ENCODE results near the gene DGCR2. TPM values are rescaled to one million over a fixed set of nuclear protein-coding genes. Genes with fewer than 3 reads are reported as not detected.
"Not testable (repeated sequence)": the region's sequence is repeated elsewhere in the genome, so short reads cannot be mapped to it uniquely, and the experiment has no call there.

The DGCR2 gene
- total and polyA plus RNA-seq, 5 experiments from 2014 or later = 29.5 to 66.6 (median 61.8) TPM

GRCh38 chr22:19001204-19001603, 121.0 kb downstream of the DGCR2 start:
- Mint-ChIP-seq H3K27me3 (peaks cover 8 to 34% (median 29%) of the 10 kb centered on the region in 5 donors), H3K4me1 (no peaks in the 10 kb centered on the region), H3K36me3 (no peaks in the 10 kb centered on the region), H3K9me3 (no peaks in the 10 kb centered on the region), H3K27ac (no peak overlapping the region), H3K4me3 (no peak overlapping the region)
- POLR2A ChIA-PET = no interaction called here
- ATAC-seq = no peak
- DNase-seq = no peak

GRCh38 chr22:19000106-19000505, 122.1 kb downstream of the DGCR2 start:
- H3K27ac Mint-ChIP-seq, H3K36me3 Mint-ChIP-seq, H3K4me1 Mint-ChIP-seq, H3K4me3 Mint-ChIP-seq, H3K9me3 Mint-ChIP-seq, POLR2A ChIA-PET, ATAC-seq, DNase-seq: not testable (repeated sequence)
- H3K27me3 Mint-ChIP-seq = peaks cover 4 to 29% (median 23%) of the 10 kb centered on the region in 5 donors

GRCh38 chr22:18999416-18999815, 122.8 kb downstream of the DGCR2 start:
- H3K9me3 Mint-ChIP-seq = no peaks in the 10 kb centered on the region
- peaks cover 0 to 30% (median 18%) of the 10 kb centered on the region in 5 donors for H3K27me3 Mint-ChIP-seq
- no peaks in the 10 kb centered on the region for H3K4me1 Mint-ChIP-seq
- DNase-seq (no peak), ATAC-seq (no peak)
- POLR2A ChIA-PET = no interaction called here
- H3K27ac Mint-ChIP-seq = no peak overlapping the region
- no peak overlapping the region for H3K4me3 Mint-ChIP-seq
- H3K36me3 Mint-ChIP-seq = no peaks in the 10 kb centered on the region

- Mint-ChIP-seq H3K4me3 (no peak overlapping the region), H3K27ac (no peak overlapping the region), H3K9me3 (no peaks in the 10 kb centered on the region), H3K27me3 (peaks cover 0 to 31% (median 18%) of the 10 kb centered on the region in 5 donors), H3K4me1 (no peaks in the 10 kb centered on the region), H3K36me3 (no peaks in the 10 kb centered on the region)
- ATAC-seq = no peak
- POLR2A ChIA-PET = no interaction called here
- DNase-seq = no peak
Measured at GRCh38 chr22:18999008-18999407, 123.2 kb downstream of the DGCR2 start.

GRCh38 chr22:18997925-18998315, 124.3 kb downstream of the DGCR2 start:
- H3K36me3 Mint-ChIP-seq = no peaks in the 10 kb centered on the region
- no peak overlapping the region for H3K4me3 Mint-ChIP-seq
- H3K9me3 Mint-ChIP-seq = no peaks in the 10 kb centered on the region
- no peaks in the 10 kb centered on the region for H3K4me1 Mint-ChIP-seq
- no peak for DNase-seq
- POLR2A ChIA-PET = no interaction called here
- H3K27ac Mint-ChIP-seq = no peak overlapping the region
- ATAC-seq = no peak
- H3K27me3 Mint-ChIP-seq = peaks cover 5 to 39% (median 12%) of the 10 kb centered on the region in 5 donors

DNA sequence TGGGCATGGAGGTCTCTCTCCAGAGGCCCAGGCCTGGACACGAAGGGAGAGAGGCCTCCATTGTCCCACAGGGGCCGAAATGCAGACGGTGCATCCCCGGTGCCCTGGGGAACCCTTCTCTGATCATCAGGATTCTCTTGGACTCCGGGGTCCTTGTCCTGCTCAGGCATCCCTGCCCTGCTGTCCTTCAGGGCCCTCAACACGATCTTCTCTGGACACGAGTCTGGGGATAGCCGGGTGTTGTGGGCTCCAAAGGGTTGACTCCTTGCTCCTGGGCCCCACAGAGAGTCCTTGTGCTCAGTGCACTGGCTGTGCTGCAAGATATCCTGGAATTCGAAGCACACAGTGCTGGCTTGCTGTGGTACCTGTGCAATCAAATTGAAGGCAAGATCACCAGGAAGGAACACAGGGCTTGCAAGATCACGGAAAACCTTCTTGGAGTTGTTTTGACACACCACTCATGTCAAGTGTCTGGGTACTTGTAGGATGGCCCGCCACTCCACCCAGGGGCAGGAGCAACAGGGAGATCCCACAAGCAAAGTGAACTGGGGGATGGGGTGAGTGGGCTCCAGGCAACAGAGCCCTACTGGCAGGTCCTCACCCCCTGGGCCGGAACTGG, 124.8 kb downstream of the DGCR2 start:
- Mint-ChIP-seq H3K27me3 (peaks cover 4 to 43% (median 14%) of the 10 kb centered on the region in 5 donors), H3K4me1 (no peaks in the 10 kb centered on the region), H3K4me3 (no peak overlapping the region), H3K27ac (no peak overlapping the region), H3K9me3 (no peaks in the 10 kb centered on the region), H3K36me3 (no peaks in the 10 kb centered on the region)
- POLR2A ChIA-PET = no interaction called here
- no peak for DNase-seq
- ATAC-seq = no peak

DNA sequence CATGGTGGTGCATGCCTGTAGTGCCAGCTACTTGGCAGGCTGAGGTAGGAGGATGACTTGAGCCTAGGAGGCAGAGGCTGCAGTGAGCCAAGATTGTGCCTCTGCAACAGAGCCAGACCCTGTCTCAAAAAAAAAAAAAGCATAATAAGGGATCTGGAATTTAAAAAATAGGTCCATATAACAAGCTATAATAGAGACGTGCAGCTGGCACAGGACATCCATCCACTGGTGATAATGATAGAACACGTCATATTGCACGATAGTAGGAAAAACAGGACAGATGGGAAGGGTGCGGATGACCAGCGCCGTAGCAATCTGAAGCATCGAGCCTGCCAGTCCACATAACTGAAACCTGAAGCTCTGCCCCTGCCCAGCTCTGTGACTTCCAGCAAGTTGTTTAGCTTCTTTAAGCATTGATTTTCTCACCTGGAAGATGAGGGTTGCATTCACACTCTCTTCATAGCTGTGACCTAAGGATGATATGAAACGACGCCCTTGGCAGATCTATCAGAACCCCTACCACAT, 125.8 kb downstream of the DGCR2 start:
- ATAC-seq (no peak), DNase-seq (no peak)
- peaks cover 3 to 40% (median 13%) of the 10 kb centered on the region in 5 donors for H3K27me3 Mint-ChIP-seq
- H3K9me3 Mint-ChIP-seq = no peaks in the 10 kb centered on the region
- POLR2A ChIA-PET = no interaction called here
- no peak overlapping the region for H3K4me3 Mint-ChIP-seq
- H3K27ac Mint-ChIP-seq = no peak overlapping the region
- no peaks in the 10 kb centered on the region for H3K4me1 Mint-ChIP-seq
- H3K36me3 Mint-ChIP-seq = no peaks in the 10 kb centered on the region

- ATAC-seq = no peak
- DNase-seq = no peak
- Mint-ChIP-seq H3K36me3 (no peaks in the 10 kb centered on the region), H3K4me1 (no peaks in the 10 kb centered on the region), H3K27ac (peak overlapping the region in 1 of 10 donors; percentile 74), H3K27me3 (peaks cover 3 to 41% (median 17%) of the 10 kb centered on the region in 5 donors), H3K9me3 (no peaks in the 10 kb centered on the region), H3K4me3 (no peak overlapping the region)
- POLR2A ChIA-PET = no interaction called here
Measured at GRCh38 chr22:18995327-18995711, 126.9 kb downstream of the DGCR2 start.

DNA sequence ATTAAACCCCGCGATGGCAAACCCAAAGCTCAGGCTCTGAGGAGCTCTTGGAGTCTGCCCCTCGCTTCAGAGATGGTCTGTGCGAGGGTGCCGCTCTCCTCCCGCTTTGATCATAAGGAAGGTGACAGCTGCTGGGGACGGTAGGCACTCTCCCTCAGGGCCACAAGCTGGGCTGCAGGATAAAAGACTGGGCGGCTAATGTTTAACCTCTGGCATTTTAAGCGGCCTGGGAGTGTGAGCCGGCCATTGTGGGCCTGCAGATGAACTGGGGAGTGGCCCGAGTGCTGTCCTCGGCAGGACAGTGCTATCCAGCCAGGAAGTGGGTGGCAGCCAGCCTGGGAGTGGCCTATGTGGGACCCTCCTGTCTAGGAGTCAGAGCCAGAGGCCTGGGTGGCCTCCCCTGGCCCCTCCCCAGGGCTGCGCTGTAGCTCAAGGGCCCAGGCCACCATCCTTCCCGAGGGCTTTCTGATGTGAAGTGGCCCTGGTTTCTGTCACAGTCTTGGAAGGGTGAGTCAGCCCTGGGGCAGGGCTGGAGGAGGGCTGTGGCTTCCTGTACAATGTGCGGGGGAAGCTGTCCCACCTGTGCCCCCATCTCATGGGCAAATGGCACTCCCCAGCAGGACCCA, 127.4 kb downstream of the DGCR2 start:
- peak overlapping the region in 1 of 10 donors; percentile 74 for H3K27ac Mint-ChIP-seq
- peaks cover 3 to 44% (median 22%) of the 10 kb centered on the region in 5 donors for H3K27me3 Mint-ChIP-seq
- H3K4me3 Mint-ChIP-seq = no peak overlapping the region
- no peaks in the 10 kb centered on the region for H3K4me1 Mint-ChIP-seq
- H3K9me3 Mint-ChIP-seq = no peaks in the 10 kb centered on the region
- no peaks in the 10 kb centered on the region for H3K36me3 Mint-ChIP-seq
- DNase-seq = no peak
- no peak for ATAC-seq
- POLR2A ChIA-PET = no interaction called here

DNA sequence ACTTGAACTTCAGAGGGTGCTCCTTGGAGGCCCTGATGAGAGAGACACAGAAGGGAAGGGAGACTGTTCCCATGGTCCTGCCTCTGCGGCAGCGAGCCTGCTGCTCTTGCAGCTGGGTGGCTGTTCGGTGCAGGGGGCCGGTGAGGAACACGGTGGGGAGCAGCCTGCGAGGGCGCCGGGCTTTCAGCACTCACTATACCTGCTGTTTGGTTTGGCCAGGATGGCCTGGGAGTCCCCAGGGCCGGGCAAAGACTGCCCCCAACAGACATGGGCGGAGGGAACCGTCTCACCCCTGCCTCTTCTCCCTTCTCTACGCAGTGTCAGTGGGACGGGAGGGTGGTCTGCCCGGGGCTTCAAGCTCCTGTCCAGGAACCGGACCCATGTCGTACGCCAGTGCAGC, 128.2 kb downstream of the DGCR2 start:
- ATAC-seq (no peak), DNase-seq (no peak)
- H3K4me1 Mint-ChIP-seq = no peaks in the 10 kb centered on the region
- no peak overlapping the region for H3K4me3 Mint-ChIP-seq
- peaks cover 3 to 44% (median 24%) of the 10 kb centered on the region in 5 donors for H3K27me3 Mint-ChIP-seq
- H3K27ac Mint-ChIP-seq = no peak overlapping the region
- H3K36me3 Mint-ChIP-seq = no peaks in the 10 kb centered on the region
- POLR2A ChIA-PET = no interaction called here
- H3K9me3 Mint-ChIP-seq = no peaks in the 10 kb centered on the region

DNA sequence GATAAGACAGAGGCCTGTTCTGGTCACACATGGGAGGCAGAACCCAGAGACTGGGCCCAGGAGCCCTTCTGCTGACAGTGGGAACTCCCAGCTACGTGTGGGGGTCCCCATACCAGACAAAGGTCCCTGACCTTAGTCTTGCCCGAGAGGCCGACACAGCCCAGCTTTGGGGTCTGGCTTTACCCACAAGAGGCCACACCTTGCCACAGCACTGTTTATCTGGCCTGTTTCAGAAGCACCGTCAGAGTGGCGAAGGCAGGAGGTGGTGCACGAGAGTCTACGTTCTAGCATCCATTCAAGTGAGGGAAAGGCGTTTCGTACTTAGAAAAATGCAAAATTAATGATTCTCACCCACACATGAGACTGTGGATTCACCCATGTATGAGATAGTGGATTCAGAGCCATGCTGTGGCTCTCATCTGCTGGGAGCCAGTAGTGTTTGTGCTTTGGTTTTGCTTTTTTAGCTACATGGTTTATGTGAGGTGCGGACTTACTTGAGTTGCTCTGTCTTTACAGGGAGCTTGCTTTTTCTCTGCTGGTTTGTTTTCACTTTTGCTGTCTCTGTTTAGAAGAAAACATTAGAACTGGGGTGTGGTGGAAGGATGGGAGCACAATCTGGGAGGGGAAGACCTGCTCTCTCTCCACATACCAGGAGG, 129.5 kb downstream of the DGCR2 start:
- no peak overlapping the region for H3K27ac Mint-ChIP-seq

GRCh38 chr22:18991821-18992442, 130.3 kb downstream of the DGCR2 start:
- POLR2A ChIA-PET = no interaction called here
- Mint-ChIP-seq H3K9me3 (no peaks in the 10 kb centered on the region), H3K4me1 (no peaks in the 10 kb centered on the region), H3K27ac (no peak overlapping the region), H3K36me3 (no peaks in the 10 kb centered on the region), H3K4me3 (no peak overlapping the region), H3K27me3 (peaks cover 3 to 35% (median 20%) of the 10 kb centered on the region in 5 donors)
- no peak for DNase-seq
- ATAC-seq = no peak

More for the DNA sequence above, 129.5 kb downstream of the DGCR2 start:
- Mint-ChIP-seq H3K36me3 (no peaks in the 10 kb centered on the region), H3K9me3 (no peaks in the 10 kb centered on the region), H3K27me3 (peaks cover 3 to 42% (median 24%) of the 10 kb centered on the region in 5 donors), H3K4me3 (no peak overlapping the region), H3K4me1 (no peaks in the 10 kb centered on the region)
- ATAC-seq (no peak), DNase-seq (no peak)
- POLR2A ChIA-PET = no interaction called here

- DNase-seq (no peak), ATAC-seq (no peak)
- POLR2A ChIA-PET = no interaction called here
- Mint-ChIP-seq H3K27ac (no peak overlapping the region), H3K4me3 (no peak overlapping the region), H3K36me3 (no peaks in the 10 kb centered on the region), H3K9me3 (no peaks in the 10 kb centered on the region), H3K4me1 (no peaks in the 10 kb centered on the region), H3K27me3 (peaks cover 2 to 28% (median 14%) of the 10 kb centered on the region in 5 donors)
Measured at GRCh38 chr22:18991138-18991432, 131.1 kb downstream of the DGCR2 start.
